Pons (tissue), 1 donor: Measurements from ENCODE around the gene IZUMO4.

Source experiments
- DNase-seq: peaks from one replicate; pipeline ENCODE4 v3.0.0-alpha.2; 2016; ENCODE audit warnings: low spot score

Gene IZUMO4

GRCh38 chr19:2108251-2109016, 11.7 kb downstream of the IZUMO4 start:
- DNase-seq = no peak

DNA sequence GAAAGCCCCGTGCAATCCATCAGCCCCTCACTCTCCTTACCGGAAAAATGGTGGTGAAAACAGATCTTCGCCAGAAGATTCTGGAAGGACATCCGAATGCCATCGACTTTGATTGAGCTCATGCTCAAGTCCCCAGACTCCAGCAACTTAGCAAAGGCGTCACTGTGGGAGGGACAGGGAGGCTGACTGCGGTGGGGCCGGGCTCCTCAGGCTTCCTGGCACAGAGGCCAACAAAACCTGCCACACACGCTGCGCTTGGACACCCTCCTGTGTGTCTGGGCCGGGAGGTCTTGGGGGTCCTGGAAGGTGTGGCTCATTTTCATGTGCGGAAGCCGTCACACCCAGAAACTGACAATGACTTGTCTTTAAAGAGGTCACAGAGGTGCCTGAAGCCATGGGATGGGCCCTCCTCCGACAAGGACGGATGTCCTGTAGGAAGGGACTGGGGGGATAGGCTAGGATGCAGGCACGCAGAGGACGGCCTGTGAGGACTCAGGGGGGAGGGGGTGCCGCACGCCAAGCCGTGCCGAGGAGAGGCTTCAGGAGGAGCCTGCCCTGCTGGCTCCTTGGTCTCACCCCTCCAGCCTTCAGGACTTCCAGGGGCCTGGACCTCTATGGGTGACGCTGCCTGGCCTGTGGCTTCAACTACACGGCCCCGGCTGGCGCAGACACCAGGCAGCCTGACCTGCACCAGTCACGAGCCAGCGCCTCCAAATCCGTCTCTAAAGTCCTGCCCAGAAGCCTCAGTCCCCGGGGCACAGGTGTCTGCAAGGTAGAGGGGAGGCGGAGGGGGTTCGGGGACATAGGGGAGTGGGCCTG, 12.5 kb downstream of the IZUMO4 start:
- no peak for DNase-seq

DNA sequence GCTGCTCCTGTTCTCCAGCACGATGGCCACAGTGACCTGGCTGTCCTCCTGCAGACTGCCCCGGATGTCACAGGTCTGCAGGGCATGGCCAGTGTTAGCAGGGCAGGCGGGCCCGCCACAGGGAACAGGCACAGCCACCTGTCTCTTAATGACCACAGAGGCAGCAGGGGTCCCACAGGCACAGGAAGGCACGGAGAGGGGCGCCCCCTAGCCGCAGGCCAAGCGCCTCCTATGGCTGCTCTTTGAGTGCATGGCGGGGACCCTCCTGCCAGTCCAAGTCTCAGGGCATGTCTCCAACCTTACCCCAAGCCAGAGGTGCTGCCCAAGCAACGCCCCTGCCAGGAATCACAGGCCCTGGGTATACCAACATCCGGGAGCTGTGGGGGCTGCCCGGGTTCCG, 14.1 kb downstream of the IZUMO4 start:
- no peak for DNase-seq

DNA sequence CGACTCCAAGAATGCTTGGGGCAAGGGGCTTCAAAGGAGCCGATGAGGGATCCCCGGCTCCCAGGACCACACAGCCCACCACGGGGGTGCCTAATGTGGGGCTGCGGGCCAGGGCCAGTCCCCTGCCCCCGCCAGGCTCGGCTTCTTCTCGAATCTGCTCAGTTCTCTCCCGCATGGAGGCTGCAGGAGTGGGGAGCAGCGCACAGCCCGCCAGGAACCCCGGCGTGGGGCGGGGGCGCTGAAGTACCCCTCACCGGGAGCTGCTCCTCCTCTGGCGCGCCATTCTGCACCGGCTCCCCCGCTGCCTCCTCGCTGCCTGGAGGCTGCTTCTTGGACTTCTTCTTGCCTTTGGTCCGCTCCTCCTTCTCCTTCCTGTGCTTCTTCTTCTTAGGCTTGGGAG, 14.7 kb downstream of the IZUMO4 start:
- DNase-seq = no peak

- no peak for DNase-seq
These were observed 15.2 kb downstream of the IZUMO4 start for GRCh38 chr19:2111886-2112285.

DNA sequence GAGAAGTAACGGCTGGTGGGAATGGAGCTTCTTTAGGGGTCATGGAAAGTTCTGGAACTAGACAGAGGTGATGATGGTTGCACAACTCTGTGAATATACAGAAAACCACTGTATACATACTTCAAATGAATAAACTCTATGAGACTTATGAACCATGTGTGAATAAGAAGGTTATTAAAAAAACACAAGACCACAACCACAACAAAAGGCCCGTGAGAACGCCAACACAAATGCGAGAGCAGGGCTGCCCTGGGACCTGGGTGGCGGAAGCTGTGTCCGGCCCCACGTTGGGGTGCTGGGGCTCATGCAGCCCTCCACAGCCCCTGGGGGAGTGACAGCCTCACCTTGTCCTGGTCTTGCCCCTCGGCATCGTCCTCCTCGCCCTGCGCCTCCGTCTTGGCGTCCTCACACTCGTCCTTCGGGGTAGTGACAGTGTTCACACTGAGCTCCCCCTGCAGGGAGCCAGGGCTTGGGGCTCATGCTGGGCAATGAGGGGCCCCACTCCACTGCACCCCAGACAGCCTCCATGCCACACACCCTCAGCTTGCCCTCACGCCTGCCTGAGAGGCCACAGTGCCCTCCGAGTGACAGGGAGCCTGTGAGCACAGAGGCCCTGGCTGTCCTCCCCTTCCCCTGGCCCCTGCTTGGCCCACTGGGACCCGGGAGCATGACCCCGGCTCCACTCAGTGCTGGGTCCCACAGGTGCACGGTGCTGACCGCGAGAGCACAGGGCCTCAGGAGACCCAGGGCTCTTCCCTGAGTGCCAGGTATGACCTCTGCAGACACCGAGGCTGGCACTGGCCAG, 16.0 kb downstream of the IZUMO4 start:
- no peak for DNase-seq

- DNase-seq = no peak
These were observed 16.9 kb downstream of the IZUMO4 start for GRCh38 chr19:2113439-2114211.

GRCh38 chr19:2114218-2114617, 17.5 kb downstream of the IZUMO4 start:
- no peak for DNase-seq

- no peak for DNase-seq
These were observed 18.1 kb downstream of the IZUMO4 start for GRCh38 chr19:2114821-2115220.

DNA sequence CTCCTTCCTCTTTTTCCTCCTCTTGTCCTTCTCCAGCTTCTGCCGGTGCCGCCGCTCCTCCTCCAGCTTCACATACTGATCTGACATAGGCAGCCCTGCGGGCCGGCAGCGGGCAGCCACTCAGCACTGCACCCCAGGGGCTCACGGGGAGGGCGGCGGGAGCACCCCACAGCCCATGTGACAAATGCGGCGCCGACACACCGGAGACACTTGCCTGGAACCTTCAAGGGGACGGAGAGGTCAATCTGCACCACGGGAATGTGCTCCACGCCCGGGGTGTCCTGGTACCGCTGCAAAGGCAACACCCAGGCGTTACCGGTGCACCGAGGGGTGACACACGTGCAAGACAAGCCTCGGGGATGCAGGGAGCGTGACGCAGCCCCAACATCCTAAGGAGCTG, 18.6 kb downstream of the IZUMO4 start:
- no peak for DNase-seq

DNA sequence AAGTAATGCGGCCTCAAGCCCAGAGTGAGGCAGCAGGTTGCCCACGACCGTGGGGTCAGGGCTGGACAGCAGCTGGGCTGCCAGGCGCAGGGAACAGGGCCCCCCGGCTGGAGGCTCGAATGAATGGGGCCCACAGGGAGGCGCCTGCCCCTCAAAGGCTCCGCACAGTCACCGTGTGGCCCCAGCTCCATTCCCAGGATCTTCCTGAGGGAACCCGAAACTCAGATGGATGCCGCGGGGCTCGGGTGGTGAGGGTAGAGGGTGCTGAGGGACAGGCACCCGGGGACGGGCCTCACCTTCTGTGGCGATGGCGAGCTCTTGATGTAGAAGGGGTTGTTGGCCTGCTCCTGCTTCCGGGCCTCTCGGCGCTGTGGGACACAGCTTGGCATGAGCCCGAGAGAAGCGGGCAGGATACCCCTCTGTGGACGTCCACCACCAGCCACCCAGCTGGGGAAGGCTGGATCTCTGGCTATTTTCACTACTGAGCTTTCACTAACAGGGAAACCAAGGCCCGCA, 19.3 kb downstream of the IZUMO4 start:
- no peak for DNase-seq

DNA sequence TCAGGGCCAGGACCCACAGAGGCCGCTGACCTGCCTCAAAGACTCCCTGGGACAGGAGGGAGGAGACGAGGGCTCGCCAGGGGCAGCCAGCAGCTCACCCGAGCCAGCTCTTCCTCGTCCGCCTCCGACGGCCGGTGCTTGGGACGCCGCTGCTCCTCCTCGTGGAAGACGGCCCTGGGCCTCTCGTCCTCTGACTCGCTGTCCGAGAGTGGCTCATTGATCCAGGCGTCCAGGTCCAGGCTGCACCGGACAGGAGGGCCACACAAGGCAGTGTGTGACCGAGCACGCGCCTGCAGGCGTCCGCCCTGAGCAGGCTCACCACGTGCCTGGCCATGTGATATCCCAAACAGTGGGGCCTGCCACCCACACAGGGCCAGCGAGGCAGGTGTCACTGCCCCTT, 19.8 kb downstream of the IZUMO4 start:
- DNase-seq = no peak

- DNase-seq = no peak
These were observed 20.7 kb downstream of the IZUMO4 start for GRCh38 chr19:2117215-2117960.

DNA sequence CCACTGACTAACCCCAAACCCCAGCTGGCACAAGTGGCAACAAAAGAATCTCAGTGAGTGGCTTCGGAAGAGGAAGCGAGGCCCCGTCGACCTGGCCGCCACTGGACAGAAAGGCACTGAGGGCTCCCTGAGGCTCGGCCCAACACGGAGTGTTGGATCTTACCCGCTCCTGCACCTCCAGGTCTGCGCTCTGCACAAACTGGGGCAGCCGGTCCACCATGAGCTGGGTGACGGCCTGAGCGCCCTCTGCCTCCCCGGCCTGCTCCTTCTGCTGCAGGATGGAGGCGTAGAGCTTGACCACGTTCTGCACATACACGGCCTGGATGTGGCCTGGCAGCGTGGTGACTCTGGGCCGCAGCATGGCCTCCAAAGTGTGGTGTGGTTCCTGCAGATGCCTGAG, 21.7 kb downstream of the IZUMO4 start:
- DNase-seq = no peak

GRCh38 chr19:2119921-2120785, 23.4 kb downstream of the IZUMO4 start:
- no peak for DNase-seq

- DNase-seq = no peak
These were observed 24.1 kb downstream of the IZUMO4 start for GRCh38 chr19:2120821-2121220.

- no peak for DNase-seq
These were observed 24.8 kb downstream of the IZUMO4 start for GRCh38 chr19:2121416-2122051.

GRCh38 chr19:2122251-2122650, 25.5 kb downstream of the IZUMO4 start:
- DNase-seq = no peak

DNA sequence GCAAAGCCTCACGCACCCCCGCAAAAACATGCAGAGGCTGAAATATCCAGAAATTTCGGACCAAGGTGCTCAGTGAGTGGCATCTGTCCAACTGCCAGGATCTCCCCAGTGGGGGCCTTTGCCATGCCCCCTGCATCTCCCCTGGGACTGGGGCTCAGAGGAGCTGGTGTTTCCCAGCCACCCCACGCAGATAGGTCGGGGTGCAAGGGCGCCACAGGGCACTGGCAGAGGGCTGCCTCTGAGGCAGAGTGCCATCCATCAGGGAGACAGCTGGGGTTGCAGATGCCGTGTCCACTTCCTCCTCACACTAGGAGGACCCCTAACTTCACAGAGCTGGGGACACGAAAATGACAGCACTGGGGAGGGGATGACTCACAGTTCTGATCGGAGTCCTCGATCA, 26.3 kb downstream of the IZUMO4 start:
- DNase-seq = no peak
